Measurements from ENCODE around the gene DYRK1A.
"Not testable (repeated sequence)": the region's sequence is repeated elsewhere in the genome, so short reads cannot be mapped to it uniquely, and the experiment has no call there.

The DYRK1A gene

DNA sequence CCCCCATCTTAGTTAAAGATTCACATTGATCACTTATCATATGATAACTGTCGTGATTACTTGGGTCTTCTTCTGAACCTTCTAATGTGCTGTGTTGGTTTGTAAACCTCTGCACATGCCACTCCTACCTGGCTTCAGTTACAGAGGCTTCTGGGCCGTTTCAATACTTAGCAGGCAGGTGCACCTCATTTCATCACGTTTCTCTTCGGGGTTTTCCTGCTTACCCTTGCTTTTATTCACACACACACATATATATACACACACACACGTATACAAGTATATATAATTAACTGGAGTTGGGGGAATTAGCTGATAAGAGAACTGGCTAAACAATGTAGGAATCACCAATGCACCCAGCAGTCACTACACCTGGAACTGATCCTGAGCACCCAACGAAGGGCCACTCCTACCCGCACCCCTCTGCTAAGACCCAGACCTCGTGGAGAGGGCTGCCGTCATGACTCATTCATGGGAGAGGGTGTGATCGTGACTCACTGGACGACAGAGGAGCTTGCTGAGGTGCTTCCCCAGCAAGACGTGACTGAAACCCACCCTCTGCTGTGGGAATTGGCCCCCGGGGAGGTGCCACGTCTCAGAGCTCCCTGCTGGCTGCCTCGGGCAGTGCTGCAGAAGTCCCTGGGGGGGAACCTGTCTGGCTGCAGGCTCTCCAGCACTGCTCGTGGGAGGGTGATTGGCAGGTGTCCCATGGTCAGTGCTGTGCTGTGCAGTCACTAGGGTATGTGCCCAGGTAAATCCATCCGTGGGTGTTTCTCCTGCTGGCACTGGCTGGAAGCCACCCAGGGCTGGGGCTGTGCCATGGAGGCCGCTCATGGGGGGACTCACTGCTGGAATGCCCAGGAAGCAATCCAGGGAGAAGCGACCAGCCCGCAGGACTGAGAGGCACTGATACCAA lies 166.6 kb downstream of the DYRK1A start:
- DNase-seq = no peak

DNA sequence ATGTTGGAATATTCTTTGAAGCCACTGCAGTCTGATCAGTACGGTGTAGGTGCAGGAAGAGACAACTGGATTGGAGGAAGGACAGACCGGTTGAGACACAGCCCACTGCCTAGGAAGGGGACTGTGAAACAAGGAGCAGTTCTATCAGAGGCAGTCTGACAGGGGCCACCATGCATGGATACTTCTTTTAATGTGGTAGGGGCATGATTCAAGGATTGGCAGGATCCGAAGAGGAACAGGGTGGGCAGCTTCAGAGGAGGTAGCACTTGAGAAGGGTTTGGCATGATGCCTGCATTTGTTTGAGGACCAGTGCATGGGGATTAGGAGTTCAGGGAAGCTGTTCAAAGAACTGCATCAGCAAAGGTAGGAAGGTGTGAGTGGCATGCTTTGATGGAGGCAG lies 167.9 kb downstream of the DYRK1A start:
- peak; percentile 33 to 70 for DNase-seq

DNA sequence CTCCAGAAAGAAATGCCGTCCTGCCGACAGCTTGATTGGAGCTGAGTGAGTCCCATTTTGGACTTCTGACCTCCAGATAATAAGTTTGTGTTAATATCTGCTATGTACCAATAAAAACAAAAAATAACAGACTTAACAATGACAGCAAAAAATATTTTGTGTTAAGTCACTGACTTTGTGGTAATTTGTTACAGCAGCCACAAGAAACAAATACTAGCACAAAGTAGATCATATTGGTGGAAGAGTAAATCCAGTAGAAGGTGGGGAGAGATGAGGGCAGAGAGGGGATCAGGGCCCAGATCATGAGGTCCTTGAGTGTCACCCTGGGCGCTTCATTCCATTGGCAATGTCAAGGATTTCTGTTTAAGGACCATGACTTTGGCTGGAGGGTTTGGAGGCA lies 168.6 kb downstream of the DYRK1A start:
- no peak for DNase-seq

DNA sequence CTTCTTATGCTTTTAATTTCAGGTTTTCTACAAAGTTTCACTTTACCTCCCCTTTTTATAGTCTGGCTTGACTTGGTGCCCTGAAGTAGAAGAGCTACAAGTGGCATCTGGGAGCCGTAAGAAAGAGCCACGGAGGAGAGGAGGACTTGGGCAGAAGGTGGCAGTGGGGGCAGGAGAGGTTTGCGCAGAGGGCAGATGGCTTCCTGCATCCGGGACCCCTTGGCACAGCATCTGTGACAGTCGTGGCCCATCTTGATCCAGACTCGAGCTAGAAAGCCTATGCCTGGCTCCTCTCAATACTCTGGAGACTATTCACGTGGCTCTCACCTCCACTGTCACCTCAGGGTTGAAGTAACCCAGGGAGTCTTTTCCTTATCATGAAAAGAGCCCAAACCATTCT lies 169.1 kb downstream of the DYRK1A start:
- peak; percentile 18 to 30 for DNase-seq

DNA sequence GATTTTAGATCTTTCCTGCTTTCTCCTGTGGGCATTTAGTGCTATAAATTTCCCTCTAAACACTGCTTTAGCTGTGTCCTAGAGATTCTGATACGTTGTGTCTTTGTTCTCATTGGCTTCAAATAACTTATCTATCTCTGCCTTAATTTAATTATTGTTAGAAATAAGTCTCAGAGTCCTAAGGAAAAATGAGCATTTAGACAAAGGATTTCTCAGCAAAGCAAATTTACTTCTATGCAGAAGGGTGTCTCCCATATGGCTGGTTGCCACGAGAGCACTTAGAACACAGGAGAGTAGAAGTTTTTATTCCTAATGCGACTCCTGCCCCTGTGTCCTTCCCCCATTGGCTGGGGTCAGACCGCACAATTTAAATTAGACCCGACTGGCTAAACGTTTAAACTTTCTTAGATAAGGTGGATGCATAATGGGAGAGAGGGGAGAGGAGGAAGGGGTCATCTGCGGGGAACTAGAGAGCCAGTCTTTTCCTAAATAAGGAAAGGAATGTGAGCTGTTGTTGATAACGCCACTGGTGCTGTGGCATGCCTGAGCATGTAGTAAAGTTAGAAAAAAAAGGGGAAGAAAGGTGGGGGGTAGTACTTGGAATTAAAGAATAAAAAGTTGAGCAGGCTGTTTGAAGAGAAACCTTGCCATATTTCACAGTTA lies 170.2 kb downstream of the DYRK1A start:
- DNase-seq = no peak

DNA sequence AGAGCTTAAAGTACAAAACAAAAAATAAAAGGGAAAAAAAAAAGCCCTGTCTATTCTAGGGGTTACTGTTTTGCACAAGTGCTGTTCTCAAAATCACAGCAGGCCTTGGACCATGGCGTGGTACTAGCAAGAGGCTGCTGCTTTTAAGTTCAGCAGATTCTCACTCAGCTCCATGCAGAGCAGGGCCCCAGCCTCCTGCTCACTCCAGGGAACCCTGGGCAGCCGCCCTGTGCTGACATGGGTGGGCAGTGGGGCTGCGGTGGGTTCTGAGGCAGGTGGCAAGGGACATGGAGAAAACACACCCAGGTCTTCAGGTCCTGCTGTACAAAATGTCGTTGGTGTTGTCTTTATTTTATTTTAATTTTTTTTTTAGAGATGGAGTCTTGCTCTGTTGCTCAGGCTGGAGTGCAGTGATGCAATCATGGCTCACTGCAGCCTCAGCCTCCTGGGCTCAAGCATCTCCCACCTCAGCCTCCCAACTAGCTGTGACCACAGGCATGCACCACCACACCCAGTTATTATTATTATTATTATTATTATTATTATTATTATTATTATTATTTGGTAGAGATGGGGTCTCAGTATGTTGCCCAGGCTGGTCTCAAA lies 170.9 kb downstream of the DYRK1A start:
- no peak for DNase-seq

DNA sequence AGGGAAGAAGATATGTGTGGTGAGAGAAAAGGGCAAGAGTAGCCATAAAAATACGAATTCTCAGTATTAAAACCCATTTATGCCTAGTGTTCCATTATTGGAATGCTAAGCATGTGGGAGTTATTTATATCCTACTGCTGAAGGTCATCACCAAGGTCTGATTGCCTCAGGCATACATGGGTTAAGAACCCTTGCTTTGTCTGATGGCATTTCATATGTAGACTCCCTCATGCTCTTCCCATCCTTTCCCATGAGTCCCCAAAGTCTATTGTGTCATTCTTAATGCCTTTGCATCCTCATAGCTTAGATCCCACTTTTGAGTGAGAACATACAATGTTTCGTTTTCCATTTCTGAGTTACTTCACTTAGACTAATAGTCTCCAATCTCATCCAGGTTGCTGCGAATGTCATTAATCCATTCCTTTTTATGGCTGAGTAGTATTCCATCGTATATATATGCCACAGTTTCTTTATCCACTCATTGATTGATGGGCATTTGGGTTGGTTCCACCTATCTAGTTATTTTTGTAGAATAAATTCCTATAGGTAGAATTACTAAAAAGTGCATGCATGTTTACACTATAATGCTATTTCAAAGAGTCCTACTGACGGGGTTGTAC lies 172.5 kb downstream of the DYRK1A start:
- no peak for DNase-seq

DNA sequence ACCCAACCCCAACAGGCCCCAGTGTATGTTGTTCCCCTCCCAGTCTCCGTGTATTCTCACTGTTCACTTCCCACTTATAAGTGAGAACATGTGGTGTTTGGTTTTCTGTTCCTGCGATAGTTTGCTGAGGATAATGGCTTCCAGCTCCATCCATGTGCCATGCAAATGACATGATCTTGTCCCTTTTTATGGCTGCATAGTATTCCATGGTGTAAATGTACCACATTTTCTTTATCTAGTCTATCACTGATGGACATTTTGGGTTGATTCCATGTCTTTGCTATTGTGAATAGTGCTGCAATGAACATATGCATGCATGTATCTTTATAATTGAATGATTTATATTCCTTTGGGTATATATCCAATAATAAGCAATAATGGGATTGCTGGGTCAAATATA lies 174.6 kb downstream of the DYRK1A start:
- not testable (repeated sequence) for DNase-seq

DNA sequence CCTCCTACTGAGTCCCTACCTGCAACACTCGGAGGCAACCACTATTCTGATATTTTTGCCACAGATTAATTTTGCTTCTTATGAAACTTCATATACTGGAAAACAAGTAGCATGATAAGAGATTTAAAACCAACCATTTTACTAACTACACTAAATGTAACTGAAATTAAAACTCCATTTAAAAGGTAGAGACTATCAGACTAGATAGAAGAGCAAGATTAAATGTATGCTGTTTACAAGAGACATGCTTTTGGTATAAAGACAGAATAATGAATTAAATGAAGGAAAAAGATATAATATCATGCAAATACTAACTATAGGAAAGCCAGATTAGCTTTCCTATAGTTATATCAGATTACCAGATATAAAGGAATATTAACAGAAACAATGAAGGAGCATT lies 175.9 kb downstream of the DYRK1A start:
- no peak for DNase-seq

DNA sequence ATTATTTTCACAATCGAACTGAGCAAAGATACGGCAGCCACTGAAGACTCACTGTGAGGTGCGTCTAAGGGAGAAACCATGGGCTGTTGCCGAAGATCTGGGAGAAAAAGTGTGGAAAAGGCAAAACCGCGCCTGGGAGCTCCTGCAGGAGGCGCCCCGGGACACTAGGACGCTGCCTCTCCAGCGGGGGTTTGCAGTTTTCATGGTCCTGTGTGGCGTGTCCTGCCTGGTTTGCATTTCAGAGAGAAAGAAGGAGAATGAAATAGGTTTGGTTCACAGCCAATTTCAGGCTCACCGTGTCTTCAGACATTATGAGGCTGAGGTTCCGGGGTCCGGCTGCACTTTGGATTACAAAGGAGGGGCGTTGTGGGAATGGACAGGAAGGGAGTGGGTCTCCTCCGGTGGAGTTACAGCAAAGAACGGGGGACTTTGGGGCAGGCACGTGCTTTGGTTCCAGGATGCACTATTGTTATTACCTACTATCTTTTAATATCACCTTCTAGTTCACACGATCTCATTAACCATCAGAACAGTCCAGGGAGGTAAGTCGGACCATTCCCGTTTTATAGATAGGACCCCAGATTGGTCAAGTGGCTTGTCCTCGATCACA lies 179.8 kb downstream of the DYRK1A start:
- no peak for DNase-seq

DNA sequence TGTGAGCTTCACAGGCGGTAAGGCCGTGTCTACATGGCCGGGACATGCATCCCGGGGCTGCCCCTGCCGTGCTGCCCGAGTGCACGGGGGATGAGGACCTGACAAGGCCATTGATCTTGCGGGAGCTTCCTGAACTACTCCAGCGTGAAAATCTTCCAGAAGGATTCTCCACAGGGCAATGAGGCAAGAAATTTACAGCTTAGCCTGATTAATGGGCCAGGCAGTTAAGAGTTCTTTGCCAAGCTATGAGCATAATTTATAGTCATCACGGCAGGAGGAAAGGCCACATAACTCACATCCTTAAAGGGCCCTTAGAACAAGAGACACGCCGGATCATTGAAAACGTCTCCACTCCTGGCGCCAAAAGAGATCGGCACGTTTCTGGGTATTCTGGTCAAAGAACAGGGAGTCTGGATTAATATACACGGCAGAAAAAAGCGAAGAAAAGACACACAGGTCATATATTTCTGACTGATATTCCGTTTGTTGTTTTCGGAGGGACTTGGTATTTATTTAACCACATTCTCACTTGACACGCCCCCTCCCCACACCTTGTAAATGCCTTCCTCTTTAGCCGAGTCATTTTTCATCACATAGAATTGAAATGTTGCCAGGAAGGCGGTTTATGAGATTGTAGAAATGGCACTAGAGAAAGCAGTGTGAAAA lies 180.5 kb downstream of the DYRK1A start:
- DNase-seq = peak in 1 of 2 experiments; percentile 12

DNA sequence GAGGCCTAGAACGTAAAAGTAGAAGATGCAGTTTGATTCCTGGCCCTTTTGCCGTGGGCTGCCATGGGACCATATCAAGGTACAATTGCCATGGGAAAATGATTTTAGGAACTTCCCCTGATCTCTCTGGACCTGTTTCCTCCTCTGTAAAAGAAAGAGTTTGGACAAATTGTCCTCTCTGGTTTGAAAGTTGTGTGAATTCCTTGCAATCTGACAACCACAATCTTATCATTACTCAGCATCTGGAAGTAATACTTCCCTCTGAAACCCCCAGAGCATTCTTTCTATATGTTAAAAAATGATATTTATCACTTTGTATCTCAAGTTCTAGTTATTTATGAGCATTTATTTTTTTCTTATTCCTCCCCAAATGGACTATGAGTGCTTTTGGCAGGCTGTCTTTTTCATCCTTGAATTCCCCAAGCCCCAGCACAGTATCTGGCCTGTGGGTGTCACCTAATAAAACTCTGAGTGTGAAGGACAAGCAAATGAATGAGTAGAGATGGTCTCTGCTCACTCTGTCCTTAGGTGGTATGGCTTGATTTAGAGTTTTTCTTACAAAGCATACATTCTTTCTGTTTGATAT lies 181.1 kb downstream of the DYRK1A start:
- no peak for DNase-seq

DNA sequence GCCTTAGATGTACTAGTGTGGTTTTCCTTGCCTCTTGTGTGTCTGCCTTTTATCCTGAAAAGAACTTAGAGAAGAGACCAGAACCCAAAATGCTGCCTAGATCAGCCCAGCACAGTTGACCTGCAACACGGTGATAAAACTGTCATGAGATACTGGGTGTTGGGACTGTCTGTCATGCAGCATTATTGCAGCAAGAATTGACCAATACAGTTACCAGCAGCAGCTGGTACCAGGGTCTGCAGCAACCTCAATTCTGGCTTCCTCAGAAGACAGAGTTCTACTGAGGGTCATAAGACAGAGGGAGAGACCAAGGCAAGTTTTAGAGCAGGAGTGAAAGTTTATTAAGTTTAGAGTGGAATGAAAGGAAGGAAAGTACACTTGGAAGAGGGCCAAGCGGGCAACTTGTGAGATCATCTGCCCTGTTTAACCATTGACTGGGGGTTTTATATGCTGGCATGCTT lies 182.0 kb downstream of the DYRK1A start:
- no peak for DNase-seq

DNA sequence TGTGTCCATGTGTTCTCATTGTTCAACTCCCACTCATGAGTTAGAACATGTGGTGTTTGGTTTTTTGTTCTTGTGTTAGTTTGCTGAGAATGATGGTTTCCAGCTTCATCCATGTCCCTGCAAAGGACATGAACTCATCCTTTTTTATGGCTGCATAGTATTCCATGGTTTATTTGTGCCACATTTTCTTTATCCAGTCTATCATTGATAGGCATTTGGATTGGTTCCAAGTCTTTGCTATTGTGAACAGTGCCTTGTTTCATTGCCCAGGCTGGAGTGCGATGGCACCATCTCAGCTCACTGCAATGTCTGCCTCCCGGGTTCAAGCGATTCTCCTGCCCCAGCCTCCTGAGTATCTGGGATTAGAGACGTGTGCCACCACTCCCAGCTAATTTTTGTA lies 183.2 kb downstream of the DYRK1A start:
- not testable (repeated sequence) for DNase-seq

DNA sequence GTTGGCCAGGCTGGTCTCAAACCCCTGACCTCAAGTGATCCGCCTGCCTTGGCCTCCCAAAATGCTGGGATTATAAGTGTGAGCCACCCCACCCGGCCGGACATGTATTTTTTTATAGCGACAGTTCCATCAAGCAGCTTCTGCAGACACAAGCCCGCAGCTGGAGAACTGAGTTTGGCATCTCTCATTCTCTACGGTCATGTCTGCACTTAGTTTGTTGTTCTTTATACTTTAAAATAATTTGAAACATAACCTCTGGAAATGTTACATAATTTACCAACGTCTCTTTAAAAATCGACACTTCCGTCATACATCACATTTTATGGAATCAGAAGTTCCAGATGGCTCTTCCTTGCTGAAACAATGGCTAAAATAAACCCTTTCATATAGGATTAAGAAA lies 183.6 kb downstream of the DYRK1A start:
- no peak for DNase-seq

DNA sequence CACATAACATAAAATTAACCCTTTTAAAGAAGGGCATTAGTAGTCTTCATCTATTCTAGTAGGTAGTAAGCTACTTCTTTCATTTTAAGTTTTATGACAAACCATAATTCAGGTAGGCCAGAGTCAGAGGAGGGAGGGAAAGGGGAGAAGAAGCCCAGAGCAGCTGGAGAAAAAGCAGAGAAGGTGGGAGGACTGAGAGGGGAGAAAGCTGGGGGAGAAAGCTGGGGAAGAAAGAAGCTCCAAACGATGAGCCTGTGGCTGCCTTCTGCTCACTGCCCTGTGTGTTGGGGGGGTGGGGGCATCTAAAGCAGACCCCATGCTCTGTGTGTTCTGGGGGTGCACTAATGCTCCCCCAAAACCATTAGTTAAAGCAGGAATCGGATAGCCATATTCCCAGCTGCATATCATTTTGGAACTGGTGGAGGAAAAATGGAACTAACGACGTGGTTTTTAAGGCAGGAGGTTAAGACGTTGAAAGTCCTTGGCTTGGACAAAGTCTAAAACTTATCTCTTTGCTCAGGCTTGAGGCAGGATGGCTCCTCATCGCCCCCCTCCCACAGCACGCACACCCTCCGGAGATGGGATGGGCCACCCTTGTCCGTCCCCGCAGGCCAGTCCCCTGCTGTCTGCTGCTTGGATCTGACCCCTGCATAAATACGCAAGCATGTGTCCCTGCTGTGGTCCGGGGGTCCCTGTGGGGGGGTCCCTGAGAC lies 184.2 kb downstream of the DYRK1A start:
- no peak for DNase-seq

DNA sequence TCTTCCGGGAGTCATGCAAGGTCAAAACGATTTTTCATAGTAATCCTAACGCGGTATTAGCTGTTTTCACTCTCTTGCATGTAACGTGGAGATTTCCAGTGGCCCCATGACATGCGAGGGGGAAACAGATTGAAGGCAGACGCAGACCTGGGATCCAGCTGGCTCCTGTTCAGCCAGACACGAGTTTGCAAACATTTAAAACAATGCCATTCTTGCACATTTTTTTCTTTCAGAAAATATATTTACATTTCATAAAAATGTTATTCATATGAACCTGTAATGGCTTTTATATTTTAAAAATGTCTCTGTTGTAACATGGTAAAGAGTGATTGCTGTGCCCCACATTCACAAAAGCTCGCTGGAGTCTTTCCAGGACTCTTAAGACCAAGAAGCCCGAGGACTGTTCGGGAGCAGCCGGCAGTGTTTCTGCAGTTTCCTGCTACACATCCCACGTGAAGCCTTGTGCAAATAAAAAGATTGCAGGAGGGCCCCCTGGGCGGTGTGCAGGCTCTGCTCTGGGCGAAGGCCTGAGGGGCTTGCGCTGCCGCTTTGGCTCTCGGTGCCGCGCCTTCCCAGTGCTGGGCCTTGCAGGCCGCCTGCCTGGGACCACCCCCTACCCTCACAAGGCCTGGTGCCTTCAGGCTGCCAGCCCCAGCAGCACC lies 184.9 kb downstream of the DYRK1A start:
- DNase-seq = no peak

DNA sequence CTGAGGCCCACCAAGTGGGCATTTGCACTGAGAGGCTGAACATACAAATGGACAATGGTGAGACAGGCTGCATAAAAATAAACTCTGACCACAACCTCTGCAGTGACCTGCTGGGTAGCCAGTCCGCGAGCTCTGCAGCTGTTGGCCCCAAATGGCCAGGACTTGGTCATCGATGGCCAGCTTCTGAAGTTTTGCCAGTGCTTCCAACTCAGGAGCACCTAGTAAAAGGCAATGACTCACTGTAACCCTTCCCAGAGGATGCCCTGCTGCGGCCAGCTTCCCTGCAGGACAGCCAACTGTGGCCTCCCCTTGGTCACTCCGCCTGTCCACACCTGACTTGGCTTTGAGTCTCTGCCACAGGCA lies 185.4 kb downstream of the DYRK1A start:
- no peak for DNase-seq

DNA sequence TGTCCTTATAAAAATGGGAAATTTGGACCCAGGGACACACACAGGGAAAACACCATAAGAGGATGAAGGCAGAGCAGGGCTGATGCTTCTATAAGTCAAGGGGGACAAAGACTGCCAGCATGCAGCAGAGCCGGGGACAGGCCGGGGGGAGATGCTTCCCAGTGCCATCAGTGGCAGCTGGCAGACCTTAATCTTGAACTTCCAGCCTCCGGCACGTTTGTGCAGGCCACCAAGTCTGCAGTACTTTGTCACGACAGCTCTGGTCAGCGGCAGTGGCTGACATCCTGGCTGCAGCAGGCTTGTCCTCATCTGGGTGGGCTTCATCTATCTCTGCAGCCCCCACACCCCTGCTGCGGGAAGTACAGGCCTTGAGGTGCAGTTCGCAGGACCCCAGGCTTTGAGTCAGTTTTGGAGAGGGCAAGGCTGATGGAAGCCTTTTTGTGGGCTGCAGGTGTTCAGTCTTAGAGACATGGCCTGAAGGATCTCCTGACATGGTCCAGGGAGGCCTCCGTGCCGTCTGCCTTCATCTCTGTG lies 186.0 kb downstream of the DYRK1A start:
- DNase-seq = no peak

DNA sequence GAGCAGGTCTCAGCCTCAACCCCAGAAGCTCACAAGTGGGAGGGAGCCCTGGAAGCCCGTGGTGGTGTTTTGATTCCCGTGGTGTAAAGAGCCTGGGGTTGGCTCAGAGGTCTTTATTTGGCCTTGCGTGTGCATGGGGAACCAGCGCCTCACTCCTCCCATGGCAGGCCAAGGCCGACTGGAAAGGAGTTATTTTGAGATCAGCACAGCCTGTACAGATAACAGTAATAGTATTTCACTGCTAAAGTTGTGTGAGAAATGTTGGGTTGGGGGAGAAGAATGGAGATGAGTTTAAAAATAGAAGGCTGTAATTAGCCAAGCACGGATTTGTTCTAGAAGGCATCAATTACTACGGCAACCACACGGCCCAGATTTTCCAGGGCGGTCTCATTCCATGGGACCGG lies 186.5 kb downstream of the DYRK1A start:
- DNase-seq = no peak

Measured in NCI-H524 (cell line).